PC-3 (cell line): ENCODE measurements around the gene RAB11FIP4. TPM values are rescaled to one million over a fixed set of nuclear protein-coding genes. Genes with fewer than 3 reads are reported as not detected.

Experiments
- ATAC-seq: fragments of 200-7000 bp; cut with Tn5 transposase; 2 replicates; pipeline ENCODE4 v1.9.1; 2020; ENCODE audit warnings: mild to moderate bottlenecking, moderate library complexity
- BruUV-seq: library from RNA; stranded (reverse); fragments of 400-500 nt; replicated peaks from 2 replicates; lab custom pipeline; 2021; lab: Mats Ljungman, UMichigan
- CTCF ChIA-PET: fragments of 300-600 bp; sonication (Branson Sonifier 250); formaldehyde crosslinking; loops from one replicate; lab custom pipeline; 2022; ENCODE audit warnings: antibody characterized with exemption; lab: Charles Lee
- POLR2A ChIA-PET: fragments of 300-600 bp; sonication (Branson Sonifier 250); formaldehyde crosslinking; loops from one replicate; lab custom pipeline; 2022; ENCODE audit warnings: antibody characterized with exemption; ENCODE audit not compliant: unreplicated experiment; lab: Charles Lee
- DNase-seq: peaks from one replicate; pipeline ENCODE4 v3.0.0-alpha.2; 2015
- H2AFZ ChIP-seq: fragments of 300-600 bp; sonication (generic); 2 replicates; pipeline ENCODE4 v1.6.0; 2016; ENCODE audit warnings: antibody characterized with exemption, low read length
- H3F3A ChIP-seq: fragments of 300-600 bp; sonication (generic); one replicate; pipeline ENCODE4 v1.6.0; 2017; ENCODE audit warnings: antibody characterized with exemption, low read length, control low read depth, mild to moderate bottlenecking; ENCODE audit not compliant: unreplicated experiment
- H3K27ac ChIP-seq: fragments of 300-600 bp; sonication (generic); 2 replicates; pipeline ENCODE4 v1.5.1; 2016; ENCODE audit warnings: mild to moderate bottlenecking, low read length
- H3K27me3 ChIP-seq: fragments of 300-600 bp; sonication (generic); 2 replicates; pipeline ENCODE4 v1.6.1; 2016; ENCODE audit warnings: low read length, mixed read lengths
- H3K36me3 ChIP-seq: fragments of 300-600 bp; sonication (generic); 2 replicates; pipeline ENCODE4 v1.6.1; 2016; ENCODE audit warnings: low read depth, mixed run types, low read length, mixed read lengths
- H3K4me1 ChIP-seq: fragments of 300-600 bp; sonication (generic); 2 replicates; pipeline ENCODE4 v1.5.1; 2016; ENCODE audit warnings: low read length; ENCODE audit not compliant: insufficient read depth
- H3K4me2 ChIP-seq: fragments of 300-600 bp; sonication (generic); 2 replicates; pipeline ENCODE4 v1.6.0; 2016; ENCODE audit warnings: low read length
- H3K4me3 ChIP-seq: fragments of 300-600 bp; sonication (generic); 2 replicates; pipeline ENCODE4 v1.5.1; 2016; ENCODE audit warnings: mild to moderate bottlenecking, low read length, mixed read lengths
- H3K79me2 ChIP-seq: fragments of 300-600 bp; sonication (generic); 2 replicates; pipeline ENCODE4 v1.6.1; 2017; ENCODE audit warnings: low read length, mixed read lengths
- H3K9ac ChIP-seq: fragments of 300-600 bp; sonication (generic); 2 replicates; pipeline ENCODE4 v1.6.0; 2016; ENCODE audit warnings: mild to moderate bottlenecking, low read length
- H3K9me2 ChIP-seq: fragments of 300-600 bp; sonication (generic); replicated peaks from 2 replicates; pipeline ENCODE4 v1.6.1; 2016; ENCODE audit warnings: mixed run types, low read length, mixed read lengths
- H3K9me3 ChIP-seq: fragments of 300-600 bp; sonication (generic); 2 replicates; pipeline ENCODE4 v1.6.1; 2016; ENCODE audit warnings: low read length, mixed read lengths
- H4K20me1 ChIP-seq: fragments of 300-600 bp; sonication (generic); 2 replicates; pipeline ENCODE4 v1.6.1; 2016; ENCODE audit warnings: low read length, mixed read lengths
- EZH2 ChIP-seq: fragments of 300-600 bp; sonication (generic); IDR thresholded peaks from one replicate; pipeline ENCODE4 v1.6.1; 2017; ENCODE audit warnings: antibody characterized with exemption, mild to moderate bottlenecking, low read length; ENCODE audit not compliant: unreplicated experiment
- EZH2phosphoT487 ChIP-seq: fragments of 300-600 bp; sonication (generic); IDR thresholded peaks from 2 replicates; pipeline ENCODE4 v1.6.1; 2018; ENCODE audit warnings: mild to moderate bottlenecking, antibody characterized with exemption, low read length, borderline replicate concordance
- intact Hi-C: fragments of 100-400 bp; cut with micrococcal nuclease; formaldehyde crosslinking; loops from 2 replicates; pipeline ENCODE4 v1.9.0; 2023
- total RNA-seq: library from RNA; depleted of rRNA; stranded (reverse); fragments of >200 nt; gene quantifications from 2 replicates; pipeline ENCODE4 v1.2.3, GENCODE V29; 2014
- TF ChIP-seq, protein P1 (sequence below): fragments of 300-600 bp; sonication (generic); conservative IDR thresholded peaks from 2 replicates; pipeline ENCODE4 v1.5.1; 2017; ENCODE audit warnings: antibody characterized with exemption, low read depth, mild to moderate bottlenecking, low read length

The RAB11FIP4 gene
- total RNA-seq, 1 experiment from 2014 or later, result 4.2 TPM

- H3K4me3 ChIP-seq, result peak overlapping the region; percentile 50; the same call in 1 of the 2 replicates
- H3K27me3 ChIP-seq, result no peaks in the 10 kb centered on the region
- no peak for TF ChIP-seq EZH2
- TF ChIP-seq, protein P1, sequence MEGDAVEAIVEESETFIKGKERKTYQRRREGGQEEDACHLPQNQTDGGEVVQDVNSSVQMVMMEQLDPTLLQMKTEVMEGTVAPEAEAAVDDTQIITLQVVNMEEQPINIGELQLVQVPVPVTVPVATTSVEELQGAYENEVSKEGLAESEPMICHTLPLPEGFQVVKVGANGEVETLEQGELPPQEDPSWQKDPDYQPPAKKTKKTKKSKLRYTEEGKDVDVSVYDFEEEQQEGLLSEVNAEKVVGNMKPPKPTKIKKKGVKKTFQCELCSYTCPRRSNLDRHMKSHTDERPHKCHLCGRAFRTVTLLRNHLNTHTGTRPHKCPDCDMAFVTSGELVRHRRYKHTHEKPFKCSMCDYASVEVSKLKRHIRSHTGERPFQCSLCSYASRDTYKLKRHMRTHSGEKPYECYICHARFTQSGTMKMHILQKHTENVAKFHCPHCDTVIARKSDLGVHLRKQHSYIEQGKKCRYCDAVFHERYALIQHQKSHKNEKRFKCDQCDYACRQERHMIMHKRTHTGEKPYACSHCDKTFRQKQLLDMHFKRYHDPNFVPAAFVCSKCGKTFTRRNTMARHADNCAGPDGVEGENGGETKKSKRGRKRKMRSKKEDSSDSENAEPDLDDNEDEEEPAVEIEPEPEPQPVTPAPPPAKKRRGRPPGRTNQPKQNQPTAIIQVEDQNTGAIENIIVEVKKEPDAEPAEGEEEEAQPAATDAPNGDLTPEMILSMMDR, result no peak
- no peak for TF ChIP-seq EZH2phosphoT487
- BruUV-seq, result no TSS peak
- ATAC-seq, result peak; percentile 9
- H3K9me2 ChIP-seq, result no peaks in the 10 kb centered on the region
- ChIA-PET CTCF (interaction anchor here (0.8 kb wide), 1 partner anchor 23 kb away, joined by 3 read pairs; no protein-coding TSS in a partner anchor), POLR2A (no interaction called here)
- peak overlapping the region; percentile 95 for H3K27ac ChIP-seq
- no peak for DNase-seq
- peak overlapping the region; percentile 71 for H3K9ac ChIP-seq
- H4K20me1 ChIP-seq, result no peaks in the 10 kb centered on the region
- H3K4me1 ChIP-seq, result peaks cover 42% of the 10 kb centered on the region
- H2AFZ ChIP-seq, result peak overlapping the region; percentile 73
- no peaks in the 10 kb centered on the region for H3K79me2 ChIP-seq
- no peaks in the 10 kb centered on the region for H3F3A ChIP-seq
- H3K9me3 ChIP-seq, result no peaks in the 10 kb centered on the region
- H3K4me2 ChIP-seq, result peak overlapping the region; percentile 82
- no peaks in the 10 kb centered on the region for H3K36me3 ChIP-seq
- intact Hi-C loops, result loop anchor here (2.0 kb wide), 1 partner anchor 15 kb away; no protein-coding TSS in a partner anchor
Observed at GRCh38 chr17:31581491-31581890, 190.0 kb downstream of the RAB11FIP4 start.

- no peak overlapping the region for H2AFZ ChIP-seq
- H3F3A ChIP-seq, result no peaks in the 10 kb centered on the region
- DNase-seq (no peak), ATAC-seq (no peak)
- CTCF ChIA-PET, result no interaction called here
- H3K4me1 ChIP-seq, result peaks cover 42% of the 10 kb centered on the region
- BruUV-seq, result no TSS peak
- no peaks in the 10 kb centered on the region for H3K36me3 ChIP-seq
- intact Hi-C loops, result no loop called here
- H3K27ac ChIP-seq, result no peak overlapping the region
- TF ChIP-seq, protein P1, result no peak
- TF ChIP-seq EZH2phosphoT487 (no peak), EZH2 (no peak)
- POLR2A ChIA-PET, result no interaction called here
- H3K27me3 ChIP-seq, result no peaks in the 10 kb centered on the region
- no peak overlapping the region for H3K4me2 ChIP-seq
- H3K79me2 ChIP-seq, result no peaks in the 10 kb centered on the region
- H3K9ac ChIP-seq, result no peak overlapping the region
- no peaks in the 10 kb centered on the region for H3K9me3 ChIP-seq
- H3K4me3 ChIP-seq, result no peak overlapping the region
- H3K9me2 ChIP-seq, result no peaks in the 10 kb centered on the region
- no peaks in the 10 kb centered on the region for H4K20me1 ChIP-seq
Observed at GRCh38 chr17:31582151-31582907, 190.9 kb downstream of the RAB11FIP4 start.

DNA sequence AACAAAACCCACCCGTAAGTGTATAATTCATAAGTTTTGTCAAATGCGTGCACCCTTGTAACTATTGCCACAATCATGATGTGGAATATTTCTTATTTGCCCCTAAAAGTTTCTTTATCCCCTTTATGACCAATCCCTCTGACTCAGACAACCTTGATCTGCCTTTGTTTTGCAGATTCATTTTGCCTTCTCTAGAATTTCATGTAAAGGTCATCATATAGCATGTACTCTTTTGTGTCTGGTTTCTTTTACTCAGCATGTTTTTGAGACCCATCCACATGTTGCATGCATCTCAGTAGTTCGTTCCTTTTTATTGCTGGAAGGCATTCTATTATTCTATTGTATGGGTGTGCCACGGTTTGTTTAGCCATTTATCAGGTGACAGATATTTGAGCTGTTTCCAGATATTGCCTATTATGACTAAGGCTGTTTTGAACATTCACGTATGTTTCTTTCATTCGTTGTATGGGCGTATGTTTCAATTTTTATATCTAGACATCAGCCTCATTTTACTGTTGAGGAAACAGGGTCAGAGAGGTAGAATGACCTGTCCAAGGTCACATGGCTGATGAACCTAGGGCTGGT lies 192.4 kb downstream of the RAB11FIP4 start:
- BruUV-seq, result no TSS peak
- Histone ChIP-seq H3K9me2 (no peaks in the 10 kb centered on the region), H3K9me3 (no peaks in the 10 kb centered on the region), H3K4me1 (peaks cover 39% of the 10 kb centered on the region), H3F3A (no peaks in the 10 kb centered on the region), H4K20me1 (no peaks in the 10 kb centered on the region), H3K4me3 (no peak overlapping the region), H3K27me3 (no peaks in the 10 kb centered on the region), H3K27ac (no peak overlapping the region), H3K79me2 (no peaks in the 10 kb centered on the region), H3K36me3 (no peaks in the 10 kb centered on the region), H3K9ac (no peak overlapping the region), H2AFZ (no peak overlapping the region), H3K4me2 (no peak overlapping the region)
- TF ChIP-seq EZH2phosphoT487 (no peak), EZH2 (no peak)
- TF ChIP-seq, protein P1, result no peak
- no peak for ATAC-seq
- CTCF ChIA-PET, result no interaction called here
- POLR2A ChIA-PET, result no interaction called here
- intact Hi-C loops, result no loop called here
- DNase-seq, result peak; percentile 20
